ENCODE data around the gene SWT1. TPM values are rescaled to one million over a fixed set of nuclear protein-coding genes. Genes with fewer than 3 reads are reported as not detected.

Gene SWT1
- total RNA-seq, 2 donors from 2014 or later: 5.9 to 6.1 TPM

GRCh38 chr1:185260611-185261010 lies 103.6 kb downstream of the SWT1 start:
- no peak overlapping the region for H3K4me3 Mint-ChIP-seq
- H3K4me1 Mint-ChIP-seq (ENCODE audit: low read depth): peaks cover 13% of the 10 kb centered on the region
- peaks cover 0 to 4% of the 10 kb centered on the region in 2 donors for H3K36me3 Mint-ChIP-seq (ENCODE audit: insufficient read depth in 2 of 2)
- DNase-seq (no peak), ATAC-seq (replicated peaks in 1 of 2) (no peak)
- peaks cover 0 to 2% of the 10 kb centered on the region in 2 donors for H3K9me3 Mint-ChIP-seq
- no peaks in the 10 kb centered on the region for H3K27me3 Mint-ChIP-seq (ENCODE audit: low read depth)
- no peak overlapping the region for H3K27ac Mint-ChIP-seq

DNA sequence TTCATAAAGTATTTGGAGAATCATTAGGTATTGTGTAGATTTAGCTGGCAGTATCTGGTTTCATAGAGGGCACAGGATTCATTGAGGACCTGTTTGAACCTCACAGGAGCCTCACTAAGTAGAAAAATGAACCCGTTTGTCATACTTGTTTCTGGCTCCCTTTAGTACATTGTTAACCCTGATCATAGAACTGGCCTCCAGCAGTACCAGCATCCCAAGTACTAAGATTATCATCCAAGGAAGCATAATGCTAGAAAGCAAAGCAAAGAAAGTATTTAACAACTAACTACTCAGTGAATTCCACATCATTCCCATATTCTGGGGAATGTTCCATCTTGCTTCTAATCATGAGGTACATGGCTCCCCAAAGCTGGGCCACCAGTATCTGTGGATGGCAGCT lies 105.2 kb downstream of the SWT1 start:
- DNase-seq: no peak
- H3K4me1 Mint-ChIP-seq (ENCODE audit: low read depth): peaks cover 10% of the 10 kb centered on the region
- no peak for ATAC-seq (replicated peaks in 1 of 2)
- H3K4me3 Mint-ChIP-seq: no peak overlapping the region
- no peak overlapping the region for H3K27ac Mint-ChIP-seq
- H3K36me3 Mint-ChIP-seq (ENCODE audit: insufficient read depth in 2 of 2): peaks cover 0 to 4% of the 10 kb centered on the region in 2 donors
- H3K27me3 Mint-ChIP-seq (ENCODE audit: low read depth): no peaks in the 10 kb centered on the region
- H3K9me3 Mint-ChIP-seq: peaks cover 0 to 2% of the 10 kb centered on the region in 2 donors

- Mint-ChIP-seq H3K27me3 (ENCODE audit: low read depth) (no peaks in the 10 kb centered on the region), H3K4me1 (ENCODE audit: low read depth) (peaks cover 1% of the 10 kb centered on the region), H3K4me3 (no peak overlapping the region), H3K27ac (no peak overlapping the region), H3K9me3 (peaks cover 0 to 2% of the 10 kb centered on the region in 2 donors), H3K36me3 (ENCODE audit: insufficient read depth in 2 of 2) (no peaks in the 10 kb centered on the region)
- ATAC-seq (replicated peaks in 1 of 2) (no peak), DNase-seq (no peak)
These were observed 106.3 kb downstream of the SWT1 start for GRCh38 chr1:185263292-185263691.

- Mint-ChIP-seq H3K9me3 (peaks cover 0 to 2% of the 10 kb centered on the region in 2 donors), H3K27me3 (ENCODE audit: low read depth) (no peaks in the 10 kb centered on the region), H3K36me3 (ENCODE audit: insufficient read depth in 2 of 2) (no peaks in the 10 kb centered on the region), H3K4me3 (no peak overlapping the region), H3K4me1 (ENCODE audit: low read depth) (no peaks in the 10 kb centered on the region), H3K27ac (no peak overlapping the region)
- DNase-seq: no peak
- no peak for ATAC-seq (replicated peaks in 1 of 2)
These were observed 106.8 kb downstream of the SWT1 start for GRCh38 chr1:185263780-185264179.

GRCh38 chr1:185265314-185265713 lies 108.3 kb downstream of the SWT1 start:
- DNase-seq (no peak), ATAC-seq (replicated peaks in 1 of 2) (no peak)
- Mint-ChIP-seq H3K4me1 (ENCODE audit: low read depth) (no peaks in the 10 kb centered on the region), H3K27ac (no peak overlapping the region), H3K4me3 (no peak overlapping the region), H3K36me3 (ENCODE audit: insufficient read depth in 2 of 2) (no peaks in the 10 kb centered on the region), H3K27me3 (ENCODE audit: low read depth) (no peaks in the 10 kb centered on the region), H3K9me3 (peaks cover 0 to 2% of the 10 kb centered on the region in 2 donors)

GRCh38 chr1:185267301-185267700 lies 110.3 kb downstream of the SWT1 start:
- DNase-seq (no peak), ATAC-seq (replicated peaks in 1 of 2) (no peak)
- Mint-ChIP-seq H3K9me3 (no peaks in the 10 kb centered on the region), H3K27me3 (ENCODE audit: low read depth) (no peaks in the 10 kb centered on the region), H3K4me1 (ENCODE audit: low read depth) (no peaks in the 10 kb centered on the region), H3K27ac (no peak overlapping the region), H3K4me3 (no peak overlapping the region), H3K36me3 (ENCODE audit: insufficient read depth in 2 of 2) (no peaks in the 10 kb centered on the region)

DNA sequence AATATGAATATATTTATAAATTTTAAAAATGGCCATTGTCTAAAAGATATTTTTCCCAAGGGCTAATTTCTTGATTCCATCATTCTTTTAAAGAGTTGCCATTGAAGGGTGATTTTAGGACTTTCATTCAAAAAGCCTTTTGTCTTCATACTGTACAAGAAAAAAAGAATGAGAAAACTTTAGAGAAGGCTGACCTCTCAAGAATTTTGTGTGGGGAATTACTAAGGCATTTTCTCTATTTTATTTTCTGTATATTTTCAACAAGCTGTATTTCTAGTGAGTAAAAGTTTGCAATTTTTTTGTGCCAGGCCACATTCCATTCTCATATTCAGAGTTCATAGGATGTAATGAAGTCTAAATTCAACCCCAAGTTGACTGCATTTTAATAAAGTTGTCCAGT lies 110.7 kb downstream of the SWT1 start:
- Mint-ChIP-seq H3K4me3 (no peak overlapping the region), H3K27me3 (ENCODE audit: low read depth) (no peaks in the 10 kb centered on the region), H3K27ac (no peak overlapping the region), H3K36me3 (ENCODE audit: insufficient read depth in 2 of 2) (no peaks in the 10 kb centered on the region), H3K4me1 (ENCODE audit: low read depth) (no peaks in the 10 kb centered on the region), H3K9me3 (no peaks in the 10 kb centered on the region)
- no peak for ATAC-seq (replicated peaks in 1 of 2)
- no peak for DNase-seq

DNA sequence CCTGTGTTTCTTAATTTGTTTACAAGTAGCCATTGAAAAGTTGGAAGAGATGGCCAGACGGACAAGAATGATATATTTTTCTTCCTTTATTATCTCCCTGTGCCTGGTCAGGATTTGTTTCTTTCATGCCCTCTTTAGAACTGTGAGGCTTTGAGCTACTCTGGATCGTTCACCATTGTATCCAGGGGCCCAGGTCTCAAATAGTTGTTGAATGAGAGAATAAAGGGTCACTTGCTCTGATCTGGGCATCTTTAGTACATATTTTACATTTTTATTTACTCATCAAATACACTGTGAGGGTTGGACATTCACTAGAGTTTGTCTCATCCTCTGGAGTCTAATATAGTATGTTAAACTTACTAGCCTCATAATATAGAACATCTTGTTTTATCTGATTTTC lies 111.4 kb downstream of the SWT1 start:
- Mint-ChIP-seq H3K36me3 (ENCODE audit: insufficient read depth in 2 of 2) (no peaks in the 10 kb centered on the region), H3K9me3 (no peaks in the 10 kb centered on the region), H3K4me1 (ENCODE audit: low read depth) (no peaks in the 10 kb centered on the region), H3K4me3 (no peak overlapping the region), H3K27me3 (ENCODE audit: low read depth) (no peaks in the 10 kb centered on the region), H3K27ac (no peak overlapping the region)
- DNase-seq: no peak
- no peak for ATAC-seq (replicated peaks in 1 of 2)

DNA sequence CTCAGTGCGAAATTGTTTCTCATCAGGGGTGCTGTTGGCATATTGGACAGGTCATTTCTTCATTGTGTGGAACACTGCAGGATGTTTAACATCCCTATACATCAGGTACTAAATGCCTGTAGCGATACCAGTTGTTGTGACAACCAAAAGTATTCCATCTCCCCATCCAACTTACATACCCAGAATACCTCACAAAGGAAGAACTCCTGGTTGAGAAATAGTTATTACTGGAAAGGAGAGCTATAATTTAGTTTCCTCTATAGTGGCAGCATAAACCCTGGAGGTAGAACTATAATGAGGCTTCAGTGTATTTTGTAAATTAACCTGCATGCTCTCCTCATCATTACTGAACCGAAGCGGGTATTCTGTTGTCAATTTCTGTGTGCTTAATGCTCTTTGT lies 115.0 kb downstream of the SWT1 start:
- H3K9me3 Mint-ChIP-seq: no peaks in the 10 kb centered on the region
- no peak for ATAC-seq (replicated peaks in 1 of 2)
- H3K27me3 Mint-ChIP-seq (ENCODE audit: low read depth): no peaks in the 10 kb centered on the region
- H3K27ac Mint-ChIP-seq: no peak overlapping the region
- DNase-seq: no peak
- H3K4me3 Mint-ChIP-seq: no peak overlapping the region
- H3K36me3 Mint-ChIP-seq (ENCODE audit: insufficient read depth in 2 of 2): no peaks in the 10 kb centered on the region
- H3K4me1 Mint-ChIP-seq (ENCODE audit: low read depth): no peaks in the 10 kb centered on the region

GRCh38 chr1:185279571-185279970 lies 122.6 kb downstream of the SWT1 start:
- H3K4me1 Mint-ChIP-seq (ENCODE audit: low read depth): peaks cover 40% of the 10 kb centered on the region
- H3K27me3 Mint-ChIP-seq (ENCODE audit: low read depth): no peaks in the 10 kb centered on the region
- DNase-seq (no peak), ATAC-seq (replicated peaks in 1 of 2) (no peak)
- peak overlapping the region; percentile 63 for H3K27ac Mint-ChIP-seq
- peaks cover 2 to 4% of the 10 kb centered on the region in 2 donors for H3K9me3 Mint-ChIP-seq
- peaks cover 2 to 3% of the 10 kb centered on the region in 2 donors for H3K36me3 Mint-ChIP-seq (ENCODE audit: insufficient read depth in 2 of 2)
- H3K4me3 Mint-ChIP-seq: no peak overlapping the region

DNA sequence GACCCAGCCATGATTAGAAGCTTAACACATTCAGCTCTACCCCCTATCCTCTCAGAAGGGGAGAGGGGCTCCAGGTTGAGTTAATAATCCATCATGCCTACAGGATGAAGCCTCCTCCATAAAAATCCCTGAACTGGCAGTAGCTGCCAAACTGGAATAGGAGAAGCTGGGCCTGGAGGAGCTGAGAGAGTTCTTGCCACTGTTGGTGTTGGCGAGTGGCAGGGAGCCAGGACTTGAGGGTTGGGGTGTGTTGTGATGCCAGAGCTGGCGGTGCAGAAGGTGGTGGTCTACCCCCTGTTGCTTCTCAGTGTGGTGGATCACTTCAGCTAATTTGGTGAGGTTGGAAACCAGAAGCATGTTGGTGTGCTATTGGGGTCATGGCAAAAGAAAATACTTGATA lies 123.6 kb downstream of the SWT1 start:
- Mint-ChIP-seq H3K4me3 (no peak overlapping the region), H3K27me3 (ENCODE audit: low read depth) (no peaks in the 10 kb centered on the region), H3K36me3 (ENCODE audit: insufficient read depth in 2 of 2) (peaks cover 2 to 3% of the 10 kb centered on the region in 2 donors), H3K4me1 (ENCODE audit: low read depth) (peaks cover 45% of the 10 kb centered on the region), H3K27ac (peak overlapping the region; percentile 98), H3K9me3 (peaks cover 2 to 4% of the 10 kb centered on the region in 2 donors)
- DNase-seq (no peak), ATAC-seq (replicated peaks in 1 of 2) (no peak)

GRCh38 chr1:185281245-185281644 lies 124.3 kb downstream of the SWT1 start:
- peaks cover 45% of the 10 kb centered on the region for H3K4me1 Mint-ChIP-seq (ENCODE audit: low read depth)
- H3K27me3 Mint-ChIP-seq (ENCODE audit: low read depth): no peaks in the 10 kb centered on the region
- peak; percentile 75 to 79 for ATAC-seq (replicated peaks in 1 of 2)
- peak overlapping the region; percentile 6 to 83 for H3K4me3 Mint-ChIP-seq
- H3K36me3 Mint-ChIP-seq (ENCODE audit: insufficient read depth in 2 of 2): peaks cover 2 to 3% of the 10 kb centered on the region in 2 donors
- peak overlapping the region; percentile 98 for H3K27ac Mint-ChIP-seq
- H3K9me3 Mint-ChIP-seq: peaks cover 2 to 4% of the 10 kb centered on the region in 2 donors
- no peak for DNase-seq

GRCh38 chr1:185284116-185284515 lies 127.1 kb downstream of the SWT1 start:
- peak overlapping the region; percentile 78 for H3K27ac Mint-ChIP-seq
- H3K4me3 Mint-ChIP-seq: no peak overlapping the region
- H3K36me3 Mint-ChIP-seq (ENCODE audit: insufficient read depth in 2 of 2): peaks cover 0 to 3% of the 10 kb centered on the region in 2 donors

DNA sequence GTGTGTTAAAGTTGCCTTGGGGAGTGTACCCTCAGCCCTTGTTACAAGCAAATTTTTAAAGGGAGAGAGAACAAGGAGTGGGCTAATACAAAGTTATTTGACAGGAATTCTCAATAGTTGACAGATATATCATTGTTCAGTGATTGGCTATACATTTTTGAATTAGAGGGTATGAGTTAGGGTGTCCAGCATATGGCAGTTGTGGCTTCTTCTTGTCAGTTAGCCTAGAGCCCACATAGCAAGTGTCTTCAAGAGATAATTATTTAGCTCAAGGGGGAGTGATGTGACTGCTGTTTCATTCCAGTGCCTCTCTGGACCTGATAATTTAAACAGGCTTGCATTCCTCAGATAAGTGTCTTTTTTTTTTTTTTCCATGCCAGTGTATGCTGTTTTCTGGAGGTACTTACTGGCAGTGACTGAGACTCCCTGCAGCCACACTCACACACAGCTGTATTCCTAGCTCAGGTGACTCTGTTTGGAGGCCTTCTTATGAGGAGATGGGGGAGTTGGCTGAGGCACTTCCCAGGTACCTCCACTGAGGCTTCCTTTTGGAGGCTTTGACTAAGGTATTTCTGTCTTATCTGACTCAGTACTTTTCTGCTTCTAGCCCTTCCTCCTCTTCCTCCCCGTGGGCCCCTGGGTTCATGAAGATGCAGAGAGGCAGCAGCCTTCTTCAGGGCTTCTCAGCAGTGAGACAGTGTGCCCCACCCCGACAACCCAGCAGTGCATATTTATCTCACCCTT lies 127.7 kb downstream of the SWT1 start:
- H3K27ac Mint-ChIP-seq: peak overlapping the region; percentile 78
- peaks cover 41% of the 10 kb centered on the region for H3K4me1 Mint-ChIP-seq (ENCODE audit: low read depth)
- H3K27me3 Mint-ChIP-seq (ENCODE audit: low read depth): no peaks in the 10 kb centered on the region
- H3K4me3 Mint-ChIP-seq: no peak overlapping the region
- H3K36me3 Mint-ChIP-seq (ENCODE audit: insufficient read depth in 2 of 2): peaks cover 0 to under 1% of the 10 kb centered on the region in 2 donors
- DNase-seq: no peak
- H3K9me3 Mint-ChIP-seq: peaks cover 0 to under 1% of the 10 kb centered on the region in 2 donors
- peak; percentile 24 to 30 for ATAC-seq (replicated peaks in 1 of 2)

More at GRCh38 chr1:185284116-185284515, 127.1 kb downstream of the SWT1 start:
- DNase-seq (no peak), ATAC-seq (replicated peaks in 1 of 2) (no peak)
- Mint-ChIP-seq H3K4me1 (ENCODE audit: low read depth) (peaks cover 45% of the 10 kb centered on the region), H3K9me3 (peaks cover under 1 to 2% of the 10 kb centered on the region in 2 donors), H3K27me3 (ENCODE audit: low read depth) (no peaks in the 10 kb centered on the region)

Measured in activated T-cell treated with anti-CD3 and anti-CD28 coated beads, Interleukin-2, amount 50 U/mL, for 72 hours (primary cell).